ENCODE measurements around the gene SYT12.

SYT12 gene

GRCh38 chr11:67022961-67023956, at the start of gene SYT12:
SYT12 (plus strand) TSS chr11:67023134; CDS start chr11:67030145, 7,011 bp downstream.
- TF ChIP-seq, protein P1, sequence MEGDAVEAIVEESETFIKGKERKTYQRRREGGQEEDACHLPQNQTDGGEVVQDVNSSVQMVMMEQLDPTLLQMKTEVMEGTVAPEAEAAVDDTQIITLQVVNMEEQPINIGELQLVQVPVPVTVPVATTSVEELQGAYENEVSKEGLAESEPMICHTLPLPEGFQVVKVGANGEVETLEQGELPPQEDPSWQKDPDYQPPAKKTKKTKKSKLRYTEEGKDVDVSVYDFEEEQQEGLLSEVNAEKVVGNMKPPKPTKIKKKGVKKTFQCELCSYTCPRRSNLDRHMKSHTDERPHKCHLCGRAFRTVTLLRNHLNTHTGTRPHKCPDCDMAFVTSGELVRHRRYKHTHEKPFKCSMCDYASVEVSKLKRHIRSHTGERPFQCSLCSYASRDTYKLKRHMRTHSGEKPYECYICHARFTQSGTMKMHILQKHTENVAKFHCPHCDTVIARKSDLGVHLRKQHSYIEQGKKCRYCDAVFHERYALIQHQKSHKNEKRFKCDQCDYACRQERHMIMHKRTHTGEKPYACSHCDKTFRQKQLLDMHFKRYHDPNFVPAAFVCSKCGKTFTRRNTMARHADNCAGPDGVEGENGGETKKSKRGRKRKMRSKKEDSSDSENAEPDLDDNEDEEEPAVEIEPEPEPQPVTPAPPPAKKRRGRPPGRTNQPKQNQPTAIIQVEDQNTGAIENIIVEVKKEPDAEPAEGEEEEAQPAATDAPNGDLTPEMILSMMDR (IDR thresholded peaks at IDR 0.05; ENCODE audit: low read length, missing control alignments): no peak
- peak; percentile 9 for DNase-seq (ENCODE audit: low read depth)
- peak within 1 kb of the TSS; percentile 29 for H3K4me3 ChIP-seq (replicated peaks; ENCODE audit: low read depth, low read length)

DNA sequence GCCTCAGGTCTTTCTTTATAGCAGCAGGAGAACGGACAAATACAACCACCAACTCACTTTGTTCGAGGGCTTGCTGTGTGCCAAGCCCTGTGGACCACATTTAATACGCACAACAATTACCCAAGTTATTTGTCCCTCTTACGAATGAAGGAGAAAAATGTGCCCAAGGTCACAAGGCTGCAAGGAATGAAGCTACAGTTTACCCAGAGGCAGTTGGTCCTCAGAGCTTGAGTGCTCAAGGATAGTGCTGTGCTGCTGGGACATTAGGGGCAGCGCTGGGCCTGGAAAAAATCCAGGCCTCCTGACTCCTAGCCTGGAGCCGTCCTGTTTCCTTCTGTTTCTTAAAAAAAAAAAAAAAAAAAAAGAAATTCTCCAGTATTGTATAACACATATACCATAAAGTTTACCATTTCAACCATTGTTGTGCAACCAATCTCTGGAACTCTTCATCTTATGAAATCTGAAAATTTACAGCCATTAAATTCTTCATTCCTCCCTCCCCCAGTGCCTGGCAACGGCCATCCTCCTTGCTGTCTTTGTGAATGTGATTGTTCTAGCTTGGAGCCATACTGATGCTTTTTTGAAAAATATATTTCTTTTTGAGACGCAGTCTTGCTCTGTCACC, 48.9 kb upstream of the SYT12 start:
- peak; percentile 53 for DNase-seq (ENCODE audit: low read depth)
- H3K4me3 ChIP-seq (replicated peaks; ENCODE audit: low read depth, low read length): no peak overlapping the region
- TF ChIP-seq, protein P1 (IDR thresholded peaks at IDR 0.05; ENCODE audit: low read length, missing control alignments): no peak

DNA sequence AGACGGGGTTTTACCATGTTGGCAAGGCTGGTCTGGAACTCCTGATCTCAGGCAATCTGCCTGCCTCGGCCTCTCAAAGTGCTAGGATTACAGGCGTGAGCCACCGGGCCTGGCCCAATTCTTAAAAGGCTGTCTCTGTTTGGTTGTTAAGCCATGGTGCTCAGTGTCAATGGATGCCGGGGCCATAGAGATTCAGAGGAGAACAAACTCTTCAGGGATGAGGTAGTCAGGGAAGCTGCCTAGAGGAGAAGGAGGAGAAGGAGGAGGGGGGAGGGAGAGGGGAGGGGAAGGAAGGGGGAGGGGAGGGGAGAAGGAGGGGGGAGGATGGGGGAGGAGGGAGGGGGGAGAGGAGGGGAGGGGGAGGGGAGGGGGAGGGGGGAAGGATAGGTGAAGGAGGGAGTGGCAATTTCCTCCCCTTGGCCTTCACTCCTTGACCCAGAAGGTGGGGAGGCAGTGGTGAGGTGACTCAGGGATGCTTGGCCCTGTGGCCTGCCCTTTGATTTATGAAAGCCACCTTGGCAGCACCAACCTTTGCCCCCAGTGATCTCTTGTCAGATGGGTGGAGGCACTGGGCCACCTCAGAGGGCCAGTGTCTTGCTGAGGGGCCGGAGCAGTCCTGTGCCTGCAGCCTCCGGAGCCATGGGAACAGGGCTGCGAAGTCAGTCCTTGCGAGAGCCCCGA, 48.1 kb upstream of the SYT12 start, which contains the start of gene C11orf86:
Gene C11orf86 (plus strand): TSS at position 581 of the 681 bp plus-strand sequence. CDS start 59 bp downstream, at position 640.
- no peak within 1 kb of the TSS for H3K4me3 ChIP-seq (replicated peaks; ENCODE audit: low read depth, low read length)
- no peak for DNase-seq (ENCODE audit: low read depth)
- TF ChIP-seq, protein P1 (IDR thresholded peaks at IDR 0.05; ENCODE audit: low read length, missing control alignments): no peak

GRCh38 chr11:66975405-66976027, 47.4 kb upstream of the SYT12 start:
- no peak for DNase-seq (ENCODE audit: low read depth)
- H3K4me3 ChIP-seq (replicated peaks; ENCODE audit: low read depth, low read length): no peak overlapping the region
- TF ChIP-seq, protein P1 (IDR thresholded peaks at IDR 0.05; ENCODE audit: low read length, missing control alignments): no peak

GRCh38 chr11:66976028-66976467, 46.9 kb upstream of the SYT12 start:
- TF ChIP-seq, protein P1 (IDR thresholded peaks at IDR 0.05; ENCODE audit: low read length, missing control alignments): peak; percentile 83
- no peak overlapping the region for H3K4me3 ChIP-seq (replicated peaks; ENCODE audit: low read depth, low read length)
- no peak for DNase-seq (ENCODE audit: low read depth)

DNA sequence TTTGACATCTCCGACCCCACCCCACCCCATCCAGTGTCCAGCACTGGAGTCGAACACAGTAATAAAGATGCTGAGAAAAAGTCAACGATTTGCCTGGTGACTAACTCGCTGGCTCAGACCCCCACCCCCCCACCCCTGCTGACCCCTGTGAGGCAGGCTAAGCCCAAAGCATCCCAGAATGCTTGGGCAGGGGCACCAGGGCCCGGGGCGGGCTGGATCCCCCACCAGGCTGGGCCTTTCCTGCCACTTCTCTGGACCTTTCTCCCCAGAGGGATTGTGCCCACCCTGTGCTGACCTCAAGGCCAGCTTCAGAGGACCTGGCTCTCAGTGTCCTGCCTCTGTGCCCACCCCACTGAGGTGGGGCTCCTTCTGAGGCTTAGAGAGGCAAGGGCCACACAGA, 46.0 kb upstream of the SYT12 start:
- TF ChIP-seq, protein P1 (IDR thresholded peaks at IDR 0.05; ENCODE audit: low read length, missing control alignments): no peak
- no peak for DNase-seq (ENCODE audit: low read depth)
- no peak overlapping the region for H3K4me3 ChIP-seq (replicated peaks; ENCODE audit: low read depth, low read length)

Measured in fibroblast of pulmonary artery (primary cell).